SK-N-DZ (cell line): ENCODE data around the gene KLHDC9.

ENCODE experiments used
- DNase-seq: peaks from one replicate; pipeline ENCODE4 v3.0.0-alpha.2; 2015; ENCODE audit warnings: low spot score

The KLHDC9 gene

DNA sequence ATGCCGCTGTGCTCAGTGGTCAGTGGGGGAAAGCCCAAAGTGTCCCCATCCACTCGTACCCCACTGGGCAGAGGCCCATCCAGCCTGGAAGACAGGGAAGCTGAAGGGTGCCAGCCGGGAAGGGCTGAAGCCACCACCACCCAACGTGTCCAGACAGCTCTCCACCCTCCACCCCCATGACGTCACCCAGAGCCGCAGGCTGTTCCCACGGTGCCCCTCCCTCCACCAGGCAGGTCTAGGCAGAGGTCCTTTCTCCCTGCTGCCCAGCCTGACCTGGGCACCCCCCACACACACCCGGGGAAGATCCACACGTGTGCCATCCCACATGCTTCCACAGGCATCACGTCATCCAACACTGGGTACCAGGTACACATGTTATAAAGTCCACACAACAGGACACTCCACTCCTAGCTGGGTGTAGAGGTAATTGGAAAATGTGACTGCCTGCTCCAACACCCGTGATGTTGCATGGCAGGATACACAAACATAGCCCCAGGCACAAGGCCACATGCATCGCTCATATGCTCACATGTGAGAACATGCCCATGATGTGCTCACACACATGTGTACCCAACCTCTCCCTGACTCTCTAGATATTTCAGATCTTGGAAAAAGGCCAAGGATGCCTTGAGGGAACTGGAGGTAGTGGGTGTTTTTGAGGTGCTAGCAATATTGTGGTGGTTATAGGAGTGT lies 23.3 kb upstream of the KLHDC9 start:
- DNase-seq: no peak

DNA sequence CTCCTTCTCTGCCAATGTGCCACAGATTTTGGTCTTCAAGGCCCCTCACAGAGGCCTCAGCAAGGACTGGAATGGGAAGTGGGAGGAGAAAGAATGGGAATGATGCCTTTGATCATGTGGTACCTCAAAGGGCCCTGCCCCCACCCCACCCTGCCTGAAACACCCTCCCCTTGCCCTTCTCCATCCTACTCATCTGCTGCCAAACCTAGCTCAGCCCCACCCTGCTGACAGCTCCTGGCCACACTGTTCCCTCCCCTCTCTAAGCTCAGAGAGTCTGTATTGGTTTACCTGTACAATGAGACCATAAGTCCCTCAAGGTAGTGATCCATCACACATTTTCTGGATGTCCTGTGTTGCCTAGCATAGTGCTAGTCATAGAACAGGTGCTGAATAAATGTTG lies 21.8 kb upstream of the KLHDC9 start:
- no peak for DNase-seq

GRCh38 chr1:161077426-161077825 lies 20.7 kb upstream of the KLHDC9 start:
- no peak for DNase-seq

GRCh38 chr1:161079436-161080110 lies 18.6 kb upstream of the KLHDC9 start:
- no peak for DNase-seq

GRCh38 chr1:161080441-161081405 lies 17.4 kb upstream of the KLHDC9 start:
- DNase-seq: no peak

DNA sequence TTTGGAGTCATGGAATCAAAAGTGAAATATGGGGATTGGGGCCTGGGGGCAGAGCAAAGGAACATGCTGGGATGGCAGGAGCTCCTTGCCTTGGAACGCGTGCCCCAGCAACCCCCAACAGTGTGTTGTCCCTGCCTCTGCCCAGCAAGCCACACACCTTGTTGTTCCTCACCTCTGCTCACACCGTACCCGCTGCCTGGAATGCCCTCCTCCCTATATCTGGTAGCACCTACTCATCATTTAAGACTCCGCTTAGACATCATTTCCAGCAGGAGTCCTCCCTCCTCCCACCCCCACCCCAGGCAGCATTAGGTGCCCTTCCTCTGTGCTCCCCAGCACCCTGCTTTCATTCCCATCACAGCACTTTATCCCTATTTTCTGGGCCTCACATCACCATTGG lies 16.6 kb upstream of the KLHDC9 start:
- DNase-seq: no peak

DNA sequence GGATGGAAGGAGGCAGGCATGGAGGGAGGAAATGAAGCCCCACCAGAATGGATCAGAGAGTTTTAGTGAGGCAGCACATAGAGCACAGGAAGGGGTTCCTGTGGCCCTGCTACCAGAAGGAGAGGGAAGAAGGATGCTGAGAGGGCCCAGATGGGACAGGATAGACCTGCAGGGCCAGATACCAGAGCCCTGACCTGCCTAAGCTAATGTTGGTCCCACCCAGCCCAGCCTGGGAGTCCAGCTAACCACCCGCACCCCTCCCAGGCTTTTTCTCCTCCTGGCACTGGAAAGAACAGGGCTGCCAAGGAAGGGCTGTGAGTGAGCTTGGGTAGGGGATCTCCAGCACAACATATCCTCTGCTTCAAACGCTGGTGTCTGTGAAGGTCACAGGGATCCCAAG lies 15.7 kb upstream of the KLHDC9 start:
- DNase-seq: no peak

DNA sequence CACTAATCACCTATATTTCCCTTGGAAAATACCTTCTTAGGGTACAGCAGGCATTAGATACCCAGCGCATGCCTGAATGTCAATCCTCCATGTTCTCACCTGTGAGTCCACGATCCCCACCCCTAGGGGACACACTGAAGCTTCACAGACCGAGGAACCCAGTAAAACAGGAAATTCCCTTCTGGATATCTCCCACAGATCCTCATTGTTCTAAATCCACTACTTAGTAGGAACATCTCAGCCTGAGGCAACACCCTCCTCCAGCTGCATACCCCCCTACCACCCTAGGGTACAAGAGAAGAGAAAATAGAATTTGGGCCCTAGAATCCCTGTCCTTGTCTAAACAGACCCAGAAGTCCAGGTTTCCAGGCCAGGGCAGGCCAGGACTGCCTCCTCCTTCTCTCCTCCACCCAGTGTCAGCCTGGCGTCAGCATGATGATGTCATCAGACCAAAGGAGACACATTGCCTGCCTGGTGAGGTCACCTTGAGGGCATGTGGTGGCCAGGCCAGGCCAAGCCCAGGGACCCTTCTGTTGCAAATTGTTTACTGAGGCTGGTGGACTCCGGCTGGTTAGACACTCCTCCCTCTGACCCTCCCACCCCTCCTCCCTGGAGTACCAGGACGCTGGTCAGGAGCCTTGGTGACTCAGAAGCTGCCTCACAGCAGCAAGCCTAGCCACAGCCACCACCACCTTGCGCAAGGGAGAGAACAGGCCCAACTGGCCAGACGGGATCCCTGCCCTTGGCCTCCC lies 15.0 kb upstream of the KLHDC9 start:
- DNase-seq: no peak

DNA sequence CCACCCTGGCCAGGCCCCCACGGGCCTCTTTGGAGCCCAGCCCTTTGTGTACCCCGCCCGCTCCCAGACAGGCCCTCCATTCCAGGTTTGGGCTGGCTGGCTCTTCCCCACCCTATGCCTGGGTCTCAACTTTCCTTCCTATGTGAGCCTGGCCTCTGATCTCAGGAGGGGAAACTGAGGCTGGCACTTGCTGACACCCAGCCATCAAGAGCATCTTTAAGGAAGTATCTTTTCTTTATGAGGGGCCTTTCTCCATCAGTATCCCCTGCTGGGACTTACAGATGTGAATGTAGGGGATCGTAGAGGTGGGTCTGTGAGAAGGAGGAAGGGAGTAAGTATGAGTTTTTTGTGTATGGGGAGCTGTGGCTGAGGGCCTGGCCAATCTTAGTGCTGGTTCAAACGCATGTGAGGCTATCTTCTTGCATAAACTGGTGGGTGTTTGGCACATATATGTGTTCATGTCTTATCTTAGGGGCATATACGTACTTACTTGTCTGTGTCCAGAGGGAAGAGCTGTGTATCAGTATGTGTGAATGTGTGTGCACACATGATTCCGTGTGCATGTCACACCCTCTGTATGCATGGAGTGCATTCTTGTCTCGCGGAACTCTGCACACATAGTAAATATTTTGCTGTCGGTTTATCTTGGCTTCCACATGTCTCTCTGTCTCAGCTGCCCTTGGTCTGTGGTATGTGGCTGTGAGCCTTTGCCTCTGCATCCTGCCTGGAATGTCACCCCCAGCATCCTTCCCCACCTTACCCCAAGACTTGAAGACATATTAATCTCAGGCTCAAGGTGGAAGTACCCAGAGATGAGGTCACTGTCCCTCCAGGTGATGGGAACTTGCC lies 14.2 kb upstream of the KLHDC9 start:
- no peak for DNase-seq

- no peak for DNase-seq
Measured at GRCh38 chr1:161084597-161084988, 13.6 kb upstream of the KLHDC9 start.

DNA sequence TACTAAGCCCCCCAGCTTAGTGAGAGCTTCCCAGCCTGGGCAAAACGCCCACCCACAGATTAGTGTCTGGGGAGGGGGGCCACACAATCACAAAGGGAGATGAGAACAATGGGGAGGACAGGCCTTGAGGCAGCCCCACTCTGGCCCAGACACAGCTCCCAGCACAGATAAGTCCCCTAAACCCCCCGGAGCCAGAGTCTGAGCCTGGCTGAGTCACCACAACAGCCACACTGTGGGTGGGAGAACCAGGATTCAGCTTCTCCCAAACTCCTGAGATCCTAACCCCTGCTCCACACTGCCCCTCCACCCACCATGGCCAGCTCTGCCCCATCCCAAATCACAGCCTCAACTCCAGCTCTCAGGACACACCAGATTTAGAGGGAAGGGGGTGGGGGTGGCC lies 13.0 kb upstream of the KLHDC9 start:
- DNase-seq: no peak

DNA sequence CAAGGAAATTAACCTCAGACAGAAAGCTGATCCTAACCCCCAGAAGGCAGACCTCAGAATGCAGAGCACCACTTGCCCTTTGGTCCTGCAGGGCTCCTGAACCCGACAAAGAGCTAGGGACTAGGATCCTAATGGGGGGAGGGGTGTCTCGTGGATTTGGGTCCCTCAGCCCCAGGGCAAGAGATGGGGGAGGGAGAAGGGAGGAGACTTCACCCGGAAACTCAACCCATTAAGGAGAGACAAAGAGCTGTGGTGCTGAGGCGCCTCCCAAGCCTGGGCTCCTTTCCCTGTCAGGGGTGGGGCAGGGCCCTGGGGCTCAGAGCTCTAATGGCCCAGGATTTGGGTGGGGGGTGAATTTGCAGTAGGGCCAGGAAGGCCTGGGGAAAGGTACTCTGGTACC lies 11.7 kb upstream of the KLHDC9 start:
- DNase-seq: no peak

GRCh38 chr1:161088587-161089110 lies 9.5 kb upstream of the KLHDC9 start:
- no peak for DNase-seq

GRCh38 chr1:161089251-161089924 lies 8.8 kb upstream of the KLHDC9 start, which contains the start of gene NECTIN4:
TSS of gene NECTIN4 (minus strand) at chr1:161089558. CDS start at chr1:161089296, 262 bp downstream.
- DNase-seq: no peak

GRCh38 chr1:161089938-161090337 lies 8.2 kb upstream of the KLHDC9 start:
- no peak for DNase-seq

- no peak for DNase-seq
Measured at GRCh38 chr1:161090617-161091016, 7.5 kb upstream of the KLHDC9 start.

GRCh38 chr1:161091093-161091492 lies 7.1 kb upstream of the KLHDC9 start:
- DNase-seq: no peak

DNA sequence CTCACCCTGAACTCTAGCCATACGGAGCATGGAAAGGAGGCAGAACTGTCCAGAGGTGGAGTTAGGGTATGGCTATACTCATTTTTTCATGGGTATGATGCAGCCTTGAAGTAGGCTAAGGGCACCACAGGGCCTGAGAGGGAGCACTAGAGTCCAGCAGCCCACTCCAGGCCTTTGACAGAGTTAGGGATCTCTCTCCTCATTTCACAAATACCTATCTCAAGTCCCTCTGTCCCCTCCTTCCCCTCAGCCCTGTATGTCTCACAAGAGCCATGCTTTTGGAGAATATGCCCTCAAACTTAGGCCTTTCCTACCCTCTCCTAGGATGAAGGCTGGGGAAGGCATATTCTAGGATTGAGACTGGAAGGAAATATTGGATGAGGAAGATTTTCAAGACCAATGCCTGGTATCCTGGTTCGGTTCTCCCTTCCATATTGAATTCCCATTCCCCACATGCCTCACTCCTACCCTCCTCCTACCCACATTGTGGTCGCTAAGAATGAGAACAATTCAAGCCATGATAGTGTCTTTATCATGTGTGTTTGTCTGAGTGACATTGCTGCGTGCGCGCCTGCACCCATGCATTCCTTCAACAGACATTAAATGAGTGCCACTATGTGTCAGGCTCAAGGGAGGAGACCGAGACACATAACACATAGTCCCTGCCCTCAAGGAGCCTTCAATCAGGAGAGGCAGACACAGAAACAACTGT lies 6.2 kb upstream of the KLHDC9 start:
- DNase-seq: no peak

- no peak for DNase-seq
Measured at GRCh38 chr1:161092621-161093028, 5.5 kb upstream of the KLHDC9 start.
